GM12891 (cell line): Measurements from ENCODE around the gene ABTB2.

Source experiments
- POLR2A ChIP-seq: IDR thresholded peaks from 2 replicates; pipeline ENCODE4 v1.6.1; 2011; ENCODE audit warnings: low read depth, low read length, control low read depth
- TAF1 ChIP-seq: IDR thresholded peaks from 2 replicates; pipeline ENCODE4 v1.6.1; 2011; ENCODE audit warnings: low read depth, low read length, control low read depth

DNA sequence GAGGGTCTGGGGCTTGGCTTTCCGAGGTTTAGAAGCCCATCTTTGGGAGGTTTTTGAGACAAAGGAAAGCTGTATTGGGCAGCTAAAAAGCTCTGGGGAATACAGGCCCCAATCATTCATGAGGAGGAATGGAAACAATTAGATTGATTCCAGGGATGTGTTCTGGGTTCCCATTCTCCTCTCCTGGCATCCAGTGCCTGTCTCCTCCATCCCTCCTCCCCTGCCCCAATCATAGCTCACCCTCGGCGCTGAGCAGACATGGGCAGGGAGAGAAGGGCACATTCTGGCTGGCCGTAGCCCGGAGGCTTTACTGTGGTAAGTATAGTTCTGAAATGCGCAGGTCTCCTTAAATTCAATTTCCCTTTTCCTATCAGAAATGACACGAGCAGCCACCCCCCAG lies 42.4 kb downstream of the ABTB2 start:
- TF ChIP-seq POLR2A = no peak
- no peak for TF ChIP-seq TAF1
